Liver (tissue), 9 donors: ENCODE data around the gene TMEM222. TPM values are rescaled to one million over a fixed set of nuclear protein-coding genes. Genes with fewer than 3 reads are reported as not detected.

Experiments
- DNase-seq: peaks from one replicate; pipeline ENCODE4 v3.0.0-alpha.2; 2017; ENCODE audit warnings: low spot score
- H3K27ac ChIP-seq, 2 donors: one replicate each; pipeline ENCODE4 v1.7.0; 2013; ENCODE audit warnings: inconsistent platforms in 2 of 2, low read length in 2 of 2, control low read depth in 1 of 2, low read depth in 1 of 2, mild to moderate bottlenecking in 1 of 2
- H3K27me3 ChIP-seq, 4 donors: one replicate each; pipeline versions ENCODE4 v1.6.1 to v1.7.0; 2013; ENCODE audit warnings: low read length in 3 of 4, inconsistent platforms in 1 of 4, mild to moderate bottlenecking in 1 of 4, moderate library complexity in 1 of 4; ENCODE audit not compliant: control insufficient read depth in 4 of 4, insufficient read depth in 4 of 4
- H3K36me3 ChIP-seq, 4 donors: one replicate each; pipeline versions ENCODE4 v1.6.1 to v1.7.0; 2013; ENCODE audit warnings: low read length in 3 of 4, mild to moderate bottlenecking in 3 of 4, low read depth in 1 of 4, moderate library complexity in 1 of 4; ENCODE audit not compliant: control insufficient read depth in 4 of 4, insufficient read depth in 3 of 4
- H3K4me1 ChIP-seq, 4 donors: one replicate each; pipeline versions ENCODE4 v1.6.1 to v1.7.0; 2013; ENCODE audit warnings: low read length in 3 of 4, mild to moderate bottlenecking in 3 of 4, moderate library complexity in 1 of 4; ENCODE audit not compliant: control insufficient read depth in 4 of 4, insufficient read depth in 4 of 4
- H3K4me3 ChIP-seq, 3 donors: one replicate each; pipeline versions ENCODE4 v1.6.1 to v1.7.0; 2013; ENCODE audit warnings: low read length in 3 of 3, control low read depth in 1 of 3, low read depth in 1 of 3, mild to moderate bottlenecking in 1 of 3
- H3K9ac ChIP-seq, 2 donors: one replicate each; pipeline ENCODE4 v1.7.0; 2013; ENCODE audit warnings: low read length in 2 of 2, mild to moderate bottlenecking in 2 of 2, moderate library complexity in 2 of 2, control low read depth in 1 of 2, low read depth in 1 of 2
- H3K9me3 ChIP-seq, 4 donors: one replicate each; pipeline versions ENCODE4 v1.6.1 to v1.7.0; 2013; ENCODE audit warnings: low read length in 3 of 4; ENCODE audit not compliant: control insufficient read depth in 4 of 4
- ATF3 ChIP-seq: IDR thresholded peaks from 2 replicates; pipeline ENCODE4 v1.6.1; 2016; ENCODE audit warnings: antibody characterized with exemption
- CTCF ChIP-seq: fragments of 150-350 bp; IDR thresholded peaks from 2 replicates; pipeline ENCODE4 v1.5.1; 2017; ENCODE audit warnings: improper control_type of control experiment, low read depth, low read length; ENCODE audit not compliant: missing input control
- EGR1 ChIP-seq, 2 donors: IDR thresholded peaks; 2 replicates each; pipeline ENCODE4 v1.6.1; 2016 to 2018; ENCODE audit warnings: antibody characterized with exemption in 2 of 2, low read depth in 2 of 2
- FOXA1 ChIP-seq: IDR thresholded peaks from 2 replicates; pipeline ENCODE4 v1.6.1; 2016; ENCODE audit warnings: antibody characterized with exemption
- FOXA2 ChIP-seq: IDR thresholded peaks from 2 replicates; pipeline ENCODE4 v1.6.1; 2016; ENCODE audit warnings: antibody characterized with exemption
- GABPA ChIP-seq, 2 donors: IDR thresholded peaks in 1 of 2; conservative IDR thresholded peaks in 1 of 2; 2 replicates each; pipeline ENCODE4 v1.6.1; 2016; ENCODE audit warnings: antibody characterized with exemption in 2 of 2, mild to moderate bottlenecking in 1 of 2, moderate library complexity in 1 of 2
- HNF4A ChIP-seq, 2 donors: conservative IDR thresholded peaks; 2 replicates each; pipeline ENCODE4 v1.6.1; 2016; ENCODE audit warnings: antibody characterized with exemption in 2 of 2, mild to moderate bottlenecking in 2 of 2
- HNF4G ChIP-seq: IDR thresholded peaks from 2 replicates; pipeline ENCODE4 v1.6.1; 2016; ENCODE audit warnings: antibody characterized with exemption
- JUND ChIP-seq, 2 donors: IDR thresholded peaks; 2 replicates each; pipeline ENCODE4 v1.6.1; 2016; ENCODE audit warnings: antibody characterized with exemption in 2 of 2
- NR2F2 ChIP-seq: IDR thresholded peaks from 2 replicates; pipeline ENCODE4 v1.6.1; 2016; ENCODE audit warnings: antibody characterized with exemption
- RAD21 ChIP-seq, 2 donors: IDR thresholded peaks; 2 replicates each; pipeline ENCODE4 v1.6.1; 2016; ENCODE audit warnings: antibody characterized with exemption in 2 of 2, mild to moderate bottlenecking in 2 of 2
- RXRA ChIP-seq, 2 donors: IDR thresholded peaks; 2 replicates each; pipeline ENCODE4 v1.6.1; 2017 to 2018; ENCODE audit warnings: antibody characterized with exemption in 2 of 2, mild to moderate bottlenecking in 1 of 2
- SP1 ChIP-seq: IDR thresholded peaks from 2 replicates; pipeline ENCODE4 v1.6.1; 2018; ENCODE audit warnings: antibody characterized with exemption, mild to moderate bottlenecking
- TAF1 ChIP-seq: conservative IDR thresholded peaks from 2 replicates; pipeline ENCODE4 v1.6.1; 2016; ENCODE audit warnings: antibody characterized with exemption, mild to moderate bottlenecking
- YY1 ChIP-seq: IDR thresholded peaks from 2 replicates; pipeline ENCODE4 v1.6.1; 2016; ENCODE audit warnings: antibody characterized with exemption, mild to moderate bottlenecking
- WGBS: extraction: QIAGEN DNeasy Blood & Tissue Kit; methylation state at CpG from one replicate; pipeline ENCODE4 v1.1.7; 2013; 5-methylcytosine and 5-hydroxymethylcytosine counted together
- polyA plus RNA-seq, 2 donors: library from polyadenylated mRNA; stranded (reverse) in 1 of 2; unstranded in 1 of 2; fragments of 200-250 nt in 1 of 2; fragments of >200 nt in 1 of 2; fragmentation: Nextera tagmentation in 1 of 2; extraction: Ambion mirVana in 1 of 2; gene quantifications; one replicate each; pipeline versions ENCODE4 v1.2.1 to v1.2.3, GENCODE V29; 2013 to 2015
- total RNA-seq, 2 donors: library from RNA; depleted of rRNA; stranded (reverse); fragments of >200 nt; gene quantifications; one replicate each; pipeline ENCODE4 v1.2.3, GENCODE V29; 2014
- TF ChIP-seq, protein P1 (sequence below): IDR thresholded peaks from 2 replicates; pipeline ENCODE4 v1.6.1; 2016; ENCODE audit warnings: antibody characterized with exemption
- TF ChIP-seq, protein P2 (sequence below): IDR thresholded peaks from 2 replicates; pipeline ENCODE4 v1.6.1; 2016; ENCODE audit warnings: antibody characterized with exemption
- TF ChIP-seq, protein P3 (sequence below): IDR thresholded peaks from 2 replicates; pipeline ENCODE4 v1.6.1; 2016; ENCODE audit warnings: antibody characterized with exemption, mild to moderate bottlenecking
- donor health status: healthy.
- donor health status: healthy.
- donor health status: healthy.
- donor health status: healthy.
- donor health status: healthy.

Gene TMEM222
- total and polyA plus RNA-seq, 4 donors = 14.7 to 32.9 (median 21.8) TPM

GRCh38 chr1:27374362-27375086 lies 52.6 kb downstream of the TMEM222 start, which contains the start of gene FCN3:
Gene FCN3 (minus strand): TSS chr1:27374824. CDS start chr1:27374818, 6 bp downstream.
- H3K9me3 ChIP-seq = no peaks in the 10 kb centered on the region
- no peak for TF ChIP-seq RXRA (IDR thresholded peaks at IDR 0.05)
- no peak for TF ChIP-seq SP1
- TF ChIP-seq NR2F2 = no peak
- no peak for TF ChIP-seq GABPA (IDR thresholded peaks at IDR 0.05 in 1 of 2, conservative IDR thresholded peaks at IDR 0.05 in 1 of 2)
- TF ChIP-seq, protein P1, sequence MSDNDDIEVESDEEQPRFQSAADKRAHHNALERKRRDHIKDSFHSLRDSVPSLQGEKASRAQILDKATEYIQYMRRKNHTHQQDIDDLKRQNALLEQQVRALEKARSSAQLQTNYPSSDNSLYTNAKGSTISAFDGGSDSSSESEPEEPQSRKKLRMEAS = no peak
- no peak for TF ChIP-seq TAF1
- no peak for TF ChIP-seq HNF4A (conservative IDR thresholded peaks at IDR 0.05)
- no peak for TF ChIP-seq YY1
- no peak for TF ChIP-seq ATF3
- TF ChIP-seq RAD21 (IDR thresholded peaks at IDR 0.05) = no peak
- TF ChIP-seq FOXA1 = no peak
- TF ChIP-seq, protein P2, sequence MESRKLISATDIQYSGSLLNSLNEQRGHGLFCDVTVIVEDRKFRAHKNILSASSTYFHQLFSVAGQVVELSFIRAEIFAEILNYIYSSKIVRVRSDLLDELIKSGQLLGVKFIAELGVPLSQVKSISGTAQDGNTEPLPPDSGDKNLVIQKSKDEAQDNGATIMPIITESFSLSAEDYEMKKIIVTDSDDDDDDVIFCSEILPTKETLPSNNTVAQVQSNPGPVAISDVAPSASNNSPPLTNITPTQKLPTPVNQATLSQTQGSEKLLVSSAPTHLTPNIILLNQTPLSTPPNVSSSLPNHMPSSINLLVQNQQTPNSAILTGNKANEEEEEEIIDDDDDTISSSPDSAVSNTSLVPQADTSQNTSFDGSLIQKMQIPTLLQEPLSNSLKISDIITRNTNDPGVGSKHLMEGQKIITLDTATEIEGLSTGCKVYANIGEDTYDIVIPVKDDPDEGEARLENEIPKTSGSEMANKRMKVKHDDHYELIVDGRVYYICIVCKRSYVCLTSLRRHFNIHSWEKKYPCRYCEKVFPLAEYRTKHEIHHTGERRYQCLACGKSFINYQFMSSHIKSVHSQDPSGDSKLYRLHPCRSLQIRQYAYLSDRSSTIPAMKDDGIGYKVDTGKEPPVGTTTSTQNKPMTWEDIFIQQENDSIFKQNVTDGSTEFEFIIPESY = no peak
- no peak for TF ChIP-seq CTCF
- no peak for TF ChIP-seq HNF4G
- no peak for TF ChIP-seq JUND (IDR thresholded peaks at IDR 0.05)
- TF ChIP-seq, protein P3, sequence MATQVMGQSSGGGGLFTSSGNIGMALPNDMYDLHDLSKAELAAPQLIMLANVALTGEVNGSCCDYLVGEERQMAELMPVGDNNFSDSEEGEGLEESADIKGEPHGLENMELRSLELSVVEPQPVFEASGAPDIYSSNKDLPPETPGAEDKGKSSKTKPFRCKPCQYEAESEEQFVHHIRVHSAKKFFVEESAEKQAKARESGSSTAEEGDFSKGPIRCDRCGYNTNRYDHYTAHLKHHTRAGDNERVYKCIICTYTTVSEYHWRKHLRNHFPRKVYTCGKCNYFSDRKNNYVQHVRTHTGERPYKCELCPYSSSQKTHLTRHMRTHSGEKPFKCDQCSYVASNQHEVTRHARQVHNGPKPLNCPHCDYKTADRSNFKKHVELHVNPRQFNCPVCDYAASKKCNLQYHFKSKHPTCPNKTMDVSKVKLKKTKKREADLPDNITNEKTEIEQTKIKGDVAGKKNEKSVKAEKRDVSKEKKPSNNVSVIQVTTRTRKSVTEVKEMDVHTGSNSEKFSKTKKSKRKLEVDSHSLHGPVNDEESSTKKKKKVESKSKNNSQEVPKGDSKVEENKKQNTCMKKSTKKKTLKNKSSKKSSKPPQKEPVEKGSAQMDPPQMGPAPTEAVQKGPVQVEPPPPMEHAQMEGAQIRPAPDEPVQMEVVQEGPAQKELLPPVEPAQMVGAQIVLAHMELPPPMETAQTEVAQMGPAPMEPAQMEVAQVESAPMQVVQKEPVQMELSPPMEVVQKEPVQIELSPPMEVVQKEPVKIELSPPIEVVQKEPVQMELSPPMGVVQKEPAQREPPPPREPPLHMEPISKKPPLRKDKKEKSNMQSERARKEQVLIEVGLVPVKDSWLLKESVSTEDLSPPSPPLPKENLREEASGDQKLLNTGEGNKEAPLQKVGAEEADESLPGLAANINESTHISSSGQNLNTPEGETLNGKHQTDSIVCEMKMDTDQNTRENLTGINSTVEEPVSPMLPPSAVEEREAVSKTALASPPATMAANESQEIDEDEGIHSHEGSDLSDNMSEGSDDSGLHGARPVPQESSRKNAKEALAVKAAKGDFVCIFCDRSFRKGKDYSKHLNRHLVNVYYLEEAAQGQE = no peak
- no peak for TF ChIP-seq EGR1 (IDR thresholded peaks at IDR 0.05; ENCODE audit: low read depth in 2 of 2)
- TF ChIP-seq FOXA2 = no peak
- 72% methylated on average over 4 of the region's 4 CpGs for WGBS
- no peak for DNase-seq
- peak within 1 kb of the TSS in 1 of 2 donors; percentile 9 for H3K9ac ChIP-seq
- peak within 1 kb of the TSS; percentile 10 to 35 (median 33) for H3K4me3 ChIP-seq
- no peaks in the 10 kb centered on the region for H3K36me3 ChIP-seq
- no peaks in the 10 kb centered on the region for H3K27me3 ChIP-seq
- H3K4me1 ChIP-seq = no peaks in the 10 kb centered on the region
- H3K27ac ChIP-seq = peak within 1 kb of the TSS; percentile 31 to 54
